Astrocyte of the spinal cord (primary cell): ENCODE measurements around the gene ABHD17A.
A peak's percentile ranks its signal among the peaks of the same experiment; 100 is the strongest.

Source experiments
- DNase-seq: peaks from one replicate; pipeline ENCODE4 v3.0.0; 2011; ENCODE audit warnings: low read depth, low spot score
- H3K4me3 ChIP-seq: 2 replicates; pipeline ENCODE4 v1.5.1; 2011; ENCODE audit warnings: low read depth, mild to moderate bottlenecking, low read length, moderate library complexity
- CTCF ChIP-seq: IDR thresholded peaks from 2 replicates; pipeline ENCODE4 v1.5.1; 2012; ENCODE audit warnings: low read depth, mild to moderate bottlenecking, low read length, inconsistent platforms
- in situ Hi-C: cut with HindIII; loops from 2 replicates; pipeline ENCODE4 v1.10.0; 2017; ENCODE audit warnings: low sequenced_read_pairs

The ABHD17A gene

GRCh38 chr19:1871630-1872029, 13.7 kb downstream of the ABHD17A start:
- no peak for TF ChIP-seq CTCF
- H3K4me3 ChIP-seq = no peak overlapping the region
- no peak for DNase-seq
- in situ Hi-C loops = no loop called here

- no peak for TF ChIP-seq CTCF
- H3K4me3 ChIP-seq = no peak overlapping the region
- no peak for DNase-seq
- in situ Hi-C loops = no loop called here
Observed at GRCh38 chr19:1871140-1871597, 14.1 kb downstream of the ABHD17A start.

GRCh38 chr19:1868971-1869370, 16.3 kb downstream of the ABHD17A start:
- in situ Hi-C loops = no loop called here
- no peak overlapping the region for H3K4me3 ChIP-seq
- no peak for TF ChIP-seq CTCF
- DNase-seq = no peak

- no peak for TF ChIP-seq CTCF
Observed at GRCh38 chr19:1867349-1867724, 18.0 kb downstream of the ABHD17A start.

GRCh38 chr19:1866693-1867348, 18.5 kb downstream of the ABHD17A start:
- no peak for DNase-seq
- in situ Hi-C loops = no loop called here
- TF ChIP-seq CTCF = no peak
- no peak overlapping the region for H3K4me3 ChIP-seq

More at GRCh38 chr19:1867349-1867724, 18.0 kb downstream of the ABHD17A start:
- no peak for DNase-seq
- in situ Hi-C loops = no loop called here
- no peak overlapping the region for H3K4me3 ChIP-seq

- DNase-seq = no peak
- in situ Hi-C loops = no loop called here
- H3K4me3 ChIP-seq = peak overlapping the region; percentile 71
- no peak for TF ChIP-seq CTCF
Observed at GRCh38 chr19:1865172-1866010, 19.9 kb downstream of the ABHD17A start.
